ENCODE measurements around the gene PLCB3. TPM values are rescaled to one million over a fixed set of nuclear protein-coding genes. Genes with fewer than 3 reads are reported as not detected.

PLCB3 gene
- total and polyA plus RNA-seq, 10 of the 15 experiments (the other 5 are each of a cell fraction or from before 2014, with no cell fraction given) = 0.03 to 10.3 (median 3.3) TPM

DNA sequence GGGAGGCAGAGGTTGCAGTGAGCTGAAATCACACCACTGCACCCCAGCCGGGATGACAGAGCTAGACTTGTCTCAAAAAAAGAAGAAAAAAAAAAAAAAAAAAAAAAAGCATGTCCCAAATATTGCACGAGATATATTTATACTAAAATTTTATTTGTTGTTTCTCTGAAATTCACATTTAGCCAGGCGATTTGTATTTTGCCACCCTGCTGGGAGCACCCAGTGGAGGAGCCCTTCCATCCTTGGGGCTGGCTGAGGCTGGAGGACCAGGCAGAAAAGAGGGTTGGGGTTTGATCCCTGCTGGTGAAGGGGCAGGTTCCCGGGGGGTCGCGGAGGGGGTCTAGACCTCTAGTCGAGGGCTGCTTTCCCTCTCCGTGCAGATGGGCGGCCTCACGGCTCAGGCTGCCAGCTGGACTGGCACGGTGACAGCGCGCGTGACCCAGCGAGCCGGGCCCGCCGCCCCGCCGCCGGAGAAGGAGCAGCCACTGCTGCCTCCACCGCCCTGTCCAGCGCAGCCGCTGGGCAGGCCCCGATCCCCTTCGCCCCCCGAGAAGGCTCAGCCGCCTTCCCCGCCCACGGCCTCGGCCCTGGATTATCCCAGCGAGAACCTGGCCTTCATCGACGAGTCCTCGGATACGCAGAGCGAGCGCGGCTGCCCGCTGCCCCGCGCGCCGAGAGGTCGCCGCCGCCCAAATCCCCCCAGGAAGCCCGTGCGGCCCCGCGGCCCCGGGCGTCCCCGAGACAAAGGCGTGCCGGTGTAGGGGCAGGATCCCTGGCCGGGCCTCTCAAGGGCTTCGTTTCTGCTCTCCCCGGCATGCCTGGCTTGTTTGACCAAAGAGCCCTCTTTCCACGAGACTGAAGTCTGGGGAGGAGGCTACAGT lies 47.9 kb downstream of the PLCB3 start:
- in situ Hi-C loops (cut with MboI) (no loop called here), intact Hi-C loops (cut with micrococcal nuclease; ENCODE audit: unreplicated experiment) (no loop called here)
- no peak overlapping the region for H3K4me3 ChIP-seq
- SMC1A ChIA-PET (ENCODE audit: uncharacterized antibody, unreplicated experiment) = no interaction called here
- BruUV-seq (replicated peaks) = no TSS peak
- POLR2A ChIA-PET = interaction anchor here (0.6 kb wide), 2 partner anchors 17 to 383 kb away, joined by 3 to 4 read pairs; no protein-coding TSS in a partner anchor
- H3K36me3 ChIP-seq (ENCODE audit: control insufficient read depth in 2 of 2, insufficient read depth in 2 of 2, low read length in 1 of 2) = no peaks in the 10 kb centered on the region
- H3K79me2 ChIP-seq (ENCODE audit: control insufficient read depth, insufficient read depth, low read length) = no peaks in the 10 kb centered on the region
- H3K9me3 ChIP-seq (replicated peaks; ENCODE audit: control insufficient read depth, insufficient read depth, low read length) = no peaks in the 10 kb centered on the region
- no peak for TF ChIP-seq KAT2A (conservative IDR thresholded peaks at IDR 0.05; ENCODE audit: control insufficient read depth, low read depth, low read length)
- TF ChIP-seq SUZ12 (IDR thresholded peaks at IDR 0.05; ENCODE audit: unreplicated experiment) = peak; percentile 88
- peaks cover 21% of the 10 kb centered on the region for H3K4me1 ChIP-seq (ENCODE audit: control insufficient read depth, insufficient read depth, low read length)
- FAIRE-seq (no peak), ATAC-seq (no peak), DNase-seq (ENCODE audit: low read depth, low spot score) (no peak)
- RAD21 ChIA-PET (ENCODE audit: unreplicated experiment) = no interaction called here
- H2AFZ ChIP-seq (ENCODE audit: control insufficient read depth, low read depth, low read length) = no peak overlapping the region
- H3K9ac ChIP-seq (ENCODE audit: control insufficient read depth, insufficient read depth, low read length) = no peak overlapping the region
- peaks cover 17 to 27% of the 10 kb centered on the region in 2 experiments for H3K27me3 ChIP-seq (replicated peaks in 1 of 2; ENCODE audit: control insufficient read depth in 2 of 2, insufficient read depth in 2 of 2, low read length in 1 of 2)
- no peaks in the 10 kb centered on the region; the same call in 1 of the 2 replicates for H4K20me1 ChIP-seq (ENCODE audit: control insufficient read depth, insufficient read depth)
- H3K4me2 ChIP-seq (ENCODE audit: control insufficient read depth, insufficient read depth) = no peak overlapping the region
- WGBS (ENCODE audit: insufficient coverage, insufficient replicate concordance, low lambda C conversion rate, missing lambda C conversion rate) = 11% methylated on average over 33 of the region's 60 CpGs
- H3K27ac ChIP-seq (ENCODE audit: control insufficient read depth, insufficient read depth) = no peak overlapping the region
- CTCF ChIA-PET = interaction anchor here (1.5 kb wide), 1 partner anchor 56 kb away, joined by 3 read pairs; no protein-coding TSS in a partner anchor
